ENCODE measurements around the gene PPP1R9A.

PPP1R9A gene

DNA sequence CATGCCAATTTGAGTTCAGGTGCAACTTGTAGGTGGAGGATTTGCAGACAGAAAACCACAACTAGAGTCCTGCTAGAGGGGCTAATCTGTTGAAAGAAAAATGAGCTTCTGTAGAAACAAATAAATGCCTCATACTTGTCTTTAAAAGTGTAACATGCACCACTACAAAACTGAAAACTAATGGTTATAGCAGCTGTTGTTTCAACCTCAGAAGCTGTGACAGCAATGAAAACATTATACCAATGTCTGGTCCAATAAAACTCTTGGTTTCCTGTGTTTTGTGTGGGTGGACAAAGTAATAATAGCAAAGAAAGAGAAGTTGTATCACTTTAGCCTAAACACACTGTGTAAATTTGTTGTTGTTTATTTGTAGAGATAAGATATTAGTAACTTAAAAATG is 3.4 kb upstream of the PPP1R9A start:
- H3K27me3 Mint-ChIP-seq: peaks cover 23% of the 10 kb centered on the region

DNA sequence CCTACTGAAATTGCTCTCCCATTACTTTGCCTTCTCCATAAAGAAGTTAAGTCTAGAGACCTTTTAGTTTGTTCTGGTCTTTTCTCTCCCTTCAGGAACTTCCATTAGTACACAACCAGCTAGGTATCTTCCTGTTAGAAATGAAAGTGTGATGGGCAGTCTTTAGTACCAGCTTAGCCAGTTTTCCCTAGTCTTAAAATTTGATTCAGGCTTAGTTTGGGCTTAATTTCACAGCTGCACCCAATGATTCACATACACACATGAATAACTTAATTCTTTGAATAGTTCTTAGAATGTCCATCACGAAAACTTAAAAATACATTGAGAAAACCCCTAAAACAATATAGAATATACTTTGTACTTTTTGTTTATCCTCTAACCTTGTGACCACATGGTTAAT is 2.4 kb upstream of the PPP1R9A start:
- H3K27ac Mint-ChIP-seq: no peak overlapping the region
- no peaks in the 10 kb centered on the region for H3K9me3 Mint-ChIP-seq
- H3K4me3 Mint-ChIP-seq: no peak overlapping the region
- ATAC-seq: no peak
- peaks cover 9% of the 10 kb centered on the region for H3K4me1 Mint-ChIP-seq
- H3K27me3 Mint-ChIP-seq: peaks cover 33% of the 10 kb centered on the region
- H3K36me3 Mint-ChIP-seq: no peaks in the 10 kb centered on the region

More for the DNA sequence above, 3.4 kb upstream of the PPP1R9A start:
- H3K4me3 Mint-ChIP-seq: no peak overlapping the region
- ATAC-seq: no peak
- no peaks in the 10 kb centered on the region for H3K9me3 Mint-ChIP-seq
- H3K4me1 Mint-ChIP-seq: peaks cover 8% of the 10 kb centered on the region
- no peaks in the 10 kb centered on the region for H3K36me3 Mint-ChIP-seq
- no peak overlapping the region for H3K27ac Mint-ChIP-seq

DNA sequence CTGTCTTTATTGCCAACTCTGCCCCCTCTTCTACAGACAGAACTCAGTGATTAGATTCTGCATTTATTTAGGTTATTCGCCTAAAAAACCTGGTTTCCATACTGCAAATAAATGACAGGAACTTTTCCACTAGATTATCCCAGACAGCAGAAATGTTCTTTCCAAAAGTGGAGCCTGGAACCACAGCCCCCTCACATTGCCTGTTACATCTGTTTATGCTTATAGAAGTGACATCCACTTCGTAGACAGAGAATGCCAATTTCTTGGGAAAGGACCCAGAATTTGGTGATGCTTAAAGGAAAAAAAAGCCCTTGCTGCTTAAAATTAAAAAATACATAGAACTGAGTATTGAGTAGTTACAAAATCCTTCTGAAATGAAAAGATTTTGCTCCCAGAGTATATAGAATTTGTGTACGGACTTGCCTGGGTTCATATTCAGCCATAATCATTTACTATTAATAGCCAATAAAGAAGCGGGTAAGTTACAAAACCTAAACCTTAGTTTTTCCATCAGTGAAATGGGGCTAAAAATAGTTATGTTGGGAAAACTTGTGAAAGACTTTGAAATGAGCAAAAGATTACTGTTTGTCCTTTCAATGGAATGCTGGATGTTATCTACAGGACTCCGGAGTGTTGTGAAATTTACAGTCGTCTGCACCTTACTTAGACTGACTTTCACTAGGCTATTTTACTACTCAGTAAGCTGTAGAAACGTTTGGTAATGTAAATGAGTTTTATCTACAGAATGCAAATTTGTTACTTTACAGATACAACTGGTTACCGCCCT is 1.1 kb upstream of the PPP1R9A start:
- Mint-ChIP-seq H3K4me1 (peaks cover 9% of the 10 kb centered on the region), H3K27me3 (peaks cover 46% of the 10 kb centered on the region), H3K4me3 (no peak overlapping the region), H3K9me3 (no peaks in the 10 kb centered on the region), H3K36me3 (no peaks in the 10 kb centered on the region), H3K27ac (no peak overlapping the region)
- no peak for ATAC-seq

DNA sequence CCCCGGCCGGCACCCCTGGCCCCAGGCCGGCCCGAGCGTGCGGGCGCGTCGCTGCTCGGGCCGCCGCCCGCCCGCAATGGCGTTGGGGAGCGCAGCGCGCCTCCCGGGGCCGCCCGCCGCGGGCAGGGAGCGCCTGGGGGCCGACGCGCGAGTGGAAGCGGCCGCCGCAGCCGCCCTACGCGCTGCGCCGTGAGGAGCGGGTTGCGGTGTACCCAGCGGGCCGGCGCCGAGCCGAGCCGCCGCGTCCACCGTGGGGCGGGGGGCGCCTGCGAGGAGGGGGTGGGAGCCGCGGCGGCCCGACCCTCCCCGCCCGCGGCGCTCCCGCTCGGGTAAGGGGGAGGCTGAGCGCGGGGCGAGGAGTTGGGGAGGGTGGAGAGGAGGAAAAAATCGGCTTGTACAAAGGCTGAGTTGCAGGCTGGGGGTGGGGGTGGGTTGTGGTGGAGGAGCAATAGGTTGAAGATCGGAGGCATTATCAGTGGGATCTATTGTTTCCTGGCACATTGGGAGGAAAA is 473 bp downstream of the PPP1R9A start:
- Mint-ChIP-seq H3K9me3 (no peaks in the 10 kb centered on the region), H3K27ac (no peak overlapping the region), H3K4me1 (peaks cover 9% of the 10 kb centered on the region), H3K4me3 (peak overlapping the region; percentile 63), H3K27me3 (peaks cover 57% of the 10 kb centered on the region), H3K36me3 (no peaks in the 10 kb centered on the region)
- ATAC-seq: peak; percentile 54

DNA sequence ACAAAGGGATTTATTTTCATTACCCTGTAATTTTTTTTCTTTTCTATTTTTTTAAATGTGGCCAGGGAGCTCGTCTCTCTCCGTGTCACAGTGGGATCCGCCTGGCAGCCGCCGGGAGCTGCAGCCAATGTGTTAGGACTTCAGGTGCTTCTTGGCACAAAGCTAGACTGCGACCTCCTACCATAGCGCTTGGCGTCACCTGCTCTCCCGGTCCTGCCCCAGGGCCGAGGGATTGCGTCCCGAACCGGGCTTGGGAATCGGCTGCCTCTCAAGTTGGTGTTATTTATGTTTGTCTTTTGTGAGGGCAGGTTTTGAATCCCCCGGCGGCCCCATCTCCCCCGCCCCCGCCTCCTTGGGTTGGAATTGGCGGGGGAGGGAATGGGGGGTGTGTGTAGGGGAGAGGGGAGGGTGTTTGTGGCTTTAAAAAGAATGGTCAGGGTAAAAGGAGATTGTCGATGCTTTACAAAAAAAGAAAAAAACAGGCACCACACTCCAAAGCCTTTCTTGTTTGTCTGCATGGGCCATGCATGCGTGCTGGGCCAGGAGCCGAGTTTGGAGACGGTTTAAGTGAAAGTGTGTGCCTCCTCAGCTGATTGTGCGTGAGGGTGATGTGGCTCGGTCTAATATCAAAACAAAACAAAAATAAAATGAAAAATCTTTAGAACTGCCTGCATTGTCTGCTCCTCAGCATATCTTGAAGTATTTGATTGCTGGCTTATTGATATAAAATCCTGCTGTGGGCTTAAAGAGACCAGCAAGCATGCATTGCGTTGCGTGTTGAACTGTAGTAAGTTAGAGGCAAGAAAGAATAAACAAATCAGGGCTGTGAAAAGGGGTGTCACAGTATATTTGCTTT is 1.2 kb downstream of the PPP1R9A start:
- Mint-ChIP-seq H3K4me1 (peaks cover 9% of the 10 kb centered on the region), H3K36me3 (no peaks in the 10 kb centered on the region), H3K27ac (no peak overlapping the region), H3K27me3 (peaks cover 57% of the 10 kb centered on the region), H3K9me3 (no peaks in the 10 kb centered on the region), H3K4me3 (peak overlapping the region; percentile 63)
- ATAC-seq: no peak

DNA sequence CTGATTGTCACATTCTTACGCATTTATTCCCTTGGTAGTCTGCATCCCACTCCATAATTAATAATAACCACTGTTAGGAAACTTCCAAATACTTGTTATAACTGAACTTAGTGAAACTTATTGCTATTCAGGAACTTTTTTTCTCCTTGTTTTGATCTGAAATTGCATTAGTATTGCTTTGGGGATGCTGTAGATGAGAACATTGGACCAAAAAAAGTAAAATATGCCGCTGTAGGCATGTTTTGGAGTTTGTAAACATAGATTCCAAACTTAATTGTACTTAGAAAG is 1.7 kb downstream of the PPP1R9A start:
- no peaks in the 10 kb centered on the region for H3K36me3 Mint-ChIP-seq
- no peak for ATAC-seq
- peaks cover 9% of the 10 kb centered on the region for H3K4me1 Mint-ChIP-seq
- H3K9me3 Mint-ChIP-seq: no peaks in the 10 kb centered on the region
- peaks cover 57% of the 10 kb centered on the region for H3K27me3 Mint-ChIP-seq
- H3K4me3 Mint-ChIP-seq: no peak overlapping the region
- H3K27ac Mint-ChIP-seq: no peak overlapping the region

DNA sequence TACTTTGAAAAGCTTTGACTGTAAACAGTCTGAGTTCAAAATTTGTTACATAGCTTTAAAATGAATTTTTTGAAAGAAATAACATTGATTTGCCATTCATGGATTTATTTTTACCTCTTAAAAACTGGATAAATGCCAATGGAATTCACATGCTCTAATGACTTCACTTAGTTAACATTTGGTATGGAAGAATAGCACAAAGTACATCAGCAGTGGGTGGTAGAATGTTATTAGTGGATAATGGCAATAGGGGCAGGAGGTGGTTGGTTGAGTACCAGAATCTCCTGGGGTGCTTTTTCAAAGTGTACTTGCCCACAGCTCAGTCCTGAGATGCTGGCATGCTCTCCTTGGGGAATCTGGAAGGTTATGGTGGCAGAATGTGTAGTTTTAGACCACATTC is 4.7 kb downstream of the PPP1R9A start:
- Mint-ChIP-seq H3K27me3 (peaks cover 45% of the 10 kb centered on the region), H3K4me1 (peaks cover 9% of the 10 kb centered on the region), H3K36me3 (no peaks in the 10 kb centered on the region), H3K4me3 (no peak overlapping the region), H3K9me3 (no peaks in the 10 kb centered on the region), H3K27ac (no peak overlapping the region)
- no peak for ATAC-seq

DNA sequence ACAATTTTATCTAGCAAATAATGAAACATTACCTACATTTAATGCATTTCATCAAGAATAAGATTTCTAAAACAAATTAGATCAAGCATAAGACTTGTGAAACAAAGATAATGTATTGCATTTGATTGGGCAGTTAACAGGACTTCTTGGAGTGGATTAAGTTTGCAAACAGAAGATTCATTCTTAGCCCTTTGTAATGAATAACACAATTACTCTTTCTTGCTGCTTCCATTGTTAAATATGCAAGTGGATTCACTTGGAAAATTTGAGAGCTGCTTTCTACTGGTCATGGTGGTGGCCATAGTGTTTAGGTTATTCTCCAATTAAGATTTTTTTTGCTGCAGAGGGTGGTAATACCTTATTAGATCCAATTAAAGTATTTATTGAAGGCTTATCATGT is 6.0 kb downstream of the PPP1R9A start:
- ATAC-seq: no peak
- Mint-ChIP-seq H3K4me3 (no peak overlapping the region), H3K4me1 (peaks cover 6% of the 10 kb centered on the region), H3K9me3 (no peaks in the 10 kb centered on the region), H3K36me3 (no peaks in the 10 kb centered on the region), H3K27me3 (peaks cover 43% of the 10 kb centered on the region), H3K27ac (no peak overlapping the region)

DNA sequence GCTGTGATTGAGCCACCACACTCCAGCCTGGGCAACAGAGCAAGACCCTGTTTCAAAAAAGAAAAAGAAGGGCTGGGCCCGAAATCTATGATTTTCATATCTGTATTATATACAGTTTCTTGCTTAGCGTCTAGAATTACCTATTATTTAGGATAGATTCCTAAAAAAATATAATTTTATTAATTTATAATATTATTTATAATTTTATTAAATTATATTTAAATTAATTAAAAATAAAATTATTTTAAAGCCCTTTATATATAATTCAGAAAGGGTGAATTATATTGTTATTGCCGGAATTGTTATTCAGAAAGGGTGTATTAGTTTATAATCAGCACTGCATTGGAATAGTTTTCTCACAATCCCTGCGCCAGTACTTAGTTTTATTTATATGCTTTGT is 14.5 kb downstream of the PPP1R9A start:
- Mint-ChIP-seq H3K27me3 (peaks cover 25% of the 10 kb centered on the region), H3K27ac (no peak overlapping the region), H3K36me3 (no peaks in the 10 kb centered on the region), H3K9me3 (no peaks in the 10 kb centered on the region), H3K4me1 (peaks cover 20% of the 10 kb centered on the region), H3K4me3 (no peak overlapping the region)
- ATAC-seq: no peak

DNA sequence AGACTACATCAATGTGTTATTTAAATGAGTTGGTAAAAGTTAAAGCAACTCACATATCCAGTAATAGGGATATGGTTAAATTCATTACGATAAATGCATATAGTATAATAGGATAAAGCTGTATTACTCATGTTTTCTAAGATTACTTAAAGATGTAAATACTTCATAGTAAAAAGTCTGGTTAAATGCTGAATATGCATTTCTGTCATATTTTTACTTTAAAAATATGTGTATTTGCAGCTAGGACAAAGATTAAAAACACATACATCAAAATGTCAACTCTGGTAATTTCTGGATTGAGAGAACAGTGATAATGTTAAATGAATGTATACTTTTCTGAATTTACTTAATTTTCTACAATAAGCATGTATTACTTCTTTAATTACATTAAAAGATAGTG is 15.1 kb downstream of the PPP1R9A start:
- no peaks in the 10 kb centered on the region for H3K36me3 Mint-ChIP-seq
- H3K27ac Mint-ChIP-seq: no peak overlapping the region
- H3K9me3 Mint-ChIP-seq: no peaks in the 10 kb centered on the region
- H3K4me1 Mint-ChIP-seq: peaks cover 20% of the 10 kb centered on the region
- H3K27me3 Mint-ChIP-seq: peaks cover 25% of the 10 kb centered on the region
- no peak overlapping the region for H3K4me3 Mint-ChIP-seq
- no peak for ATAC-seq

DNA sequence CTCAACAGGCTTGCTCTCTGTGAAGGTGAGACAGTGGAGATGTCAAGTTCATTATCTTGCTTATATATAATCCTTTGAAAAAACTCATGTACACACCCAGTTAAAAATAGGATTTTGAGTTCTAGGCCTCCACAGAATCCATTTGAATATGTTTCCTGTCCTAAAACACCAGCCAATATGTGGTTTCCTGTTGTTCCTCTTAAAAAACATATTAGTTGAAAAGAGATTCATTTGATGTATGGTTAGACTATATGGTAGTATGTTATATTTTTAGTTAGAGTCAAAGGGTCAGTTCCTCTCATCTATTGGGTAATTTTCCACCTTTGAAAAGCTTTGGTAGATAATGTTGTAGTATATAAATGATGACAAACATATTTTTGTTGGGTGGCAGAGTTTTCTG is 16.0 kb downstream of the PPP1R9A start:
- H3K4me3 Mint-ChIP-seq: no peak overlapping the region
- H3K4me1 Mint-ChIP-seq: peaks cover 20% of the 10 kb centered on the region
- no peak overlapping the region for H3K27ac Mint-ChIP-seq
- peaks cover 22% of the 10 kb centered on the region for H3K27me3 Mint-ChIP-seq
- H3K9me3 Mint-ChIP-seq: no peaks in the 10 kb centered on the region
- no peaks in the 10 kb centered on the region for H3K36me3 Mint-ChIP-seq
- ATAC-seq: no peak

DNA sequence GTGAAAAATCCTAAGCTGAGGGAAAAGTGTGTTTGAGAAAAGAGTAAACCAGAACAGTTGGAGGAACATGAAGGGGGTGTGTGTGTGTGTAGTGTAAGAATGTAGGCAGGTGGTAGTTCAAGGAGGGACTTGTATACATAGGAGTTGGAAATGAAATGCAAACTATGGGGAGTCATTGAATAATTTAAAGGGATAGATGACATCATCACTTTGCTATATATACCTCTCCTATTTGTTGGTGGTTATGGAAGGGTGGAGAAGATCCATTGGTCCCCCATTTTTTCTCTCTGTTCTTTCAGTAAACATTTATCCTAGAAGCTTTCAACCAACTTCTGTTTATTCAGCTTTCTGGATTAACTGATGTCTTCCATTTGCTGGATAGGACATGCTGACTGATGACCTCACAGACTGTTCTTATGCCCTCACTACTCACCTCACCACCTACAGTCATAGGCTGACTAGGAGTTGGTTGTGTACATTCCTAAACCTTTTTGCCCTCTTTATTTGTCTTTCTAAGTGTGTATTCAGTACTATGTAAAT is 20.8 kb downstream of the PPP1R9A start:
- Mint-ChIP-seq H3K27me3 (no peaks in the 10 kb centered on the region), H3K9me3 (no peaks in the 10 kb centered on the region), H3K4me3 (no peak overlapping the region), H3K36me3 (no peaks in the 10 kb centered on the region), H3K4me1 (peaks cover 16% of the 10 kb centered on the region), H3K27ac (no peak overlapping the region)
- ATAC-seq: no peak

DNA sequence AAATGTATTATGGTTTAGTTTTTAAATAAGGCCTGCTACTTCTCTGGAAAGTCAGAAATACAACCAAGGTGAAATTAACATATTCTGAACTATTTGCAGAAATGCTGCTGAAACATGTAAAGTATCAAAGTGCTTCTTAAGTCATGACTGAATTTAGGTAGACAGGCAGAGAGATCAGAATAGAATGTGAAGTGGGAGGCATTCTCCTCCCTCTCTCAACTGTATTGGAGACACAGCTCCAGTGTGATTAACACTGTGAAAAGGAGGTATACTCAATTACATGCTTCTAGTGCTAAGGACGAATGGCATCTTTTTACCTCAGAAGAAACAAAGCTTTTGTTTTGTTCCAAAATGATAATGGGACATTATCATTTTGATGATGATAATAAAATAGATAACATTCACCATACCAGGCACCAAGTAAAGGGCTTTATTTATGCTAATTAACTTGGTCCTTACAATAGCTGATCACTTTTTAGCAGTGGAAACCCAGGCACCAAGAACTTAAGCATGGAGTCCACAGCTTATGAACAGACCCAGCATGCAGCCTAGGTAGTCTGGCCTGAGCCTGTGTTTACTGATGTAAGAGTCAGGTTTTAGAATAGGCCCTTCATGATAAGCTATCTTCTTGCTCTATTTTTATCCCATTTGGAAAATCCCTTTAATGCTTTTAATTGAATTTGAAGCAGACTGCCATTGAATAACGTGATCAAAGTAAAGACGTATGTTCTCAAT is 26.0 kb downstream of the PPP1R9A start:
- Mint-ChIP-seq H3K9me3 (no peaks in the 10 kb centered on the region), H3K36me3 (no peaks in the 10 kb centered on the region), H3K4me3 (no peak overlapping the region), H3K27ac (no peak overlapping the region), H3K4me1 (no peaks in the 10 kb centered on the region), H3K27me3 (peaks cover 24% of the 10 kb centered on the region)
- ATAC-seq: no peak

DNA sequence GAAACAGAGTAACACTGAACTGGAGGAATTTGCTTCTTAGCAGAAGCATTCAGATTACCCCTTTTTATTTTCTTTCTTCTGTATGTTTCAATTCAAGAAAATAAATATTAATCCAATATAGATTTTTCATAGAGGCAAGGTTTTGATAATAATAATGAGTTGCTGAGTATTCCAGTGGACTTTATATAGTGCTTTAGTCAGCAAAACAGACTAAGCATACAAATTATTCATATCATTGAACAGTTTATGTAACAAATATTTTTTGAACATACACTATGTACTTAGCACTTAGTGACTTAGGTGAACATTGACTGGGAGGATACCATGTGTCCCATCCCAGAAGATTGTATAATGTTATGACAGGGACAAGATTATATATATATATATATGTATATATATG is 32.0 kb downstream of the PPP1R9A start:
- Mint-ChIP-seq H3K4me1 (no peaks in the 10 kb centered on the region), H3K27me3 (peaks cover 26% of the 10 kb centered on the region)

DNA sequence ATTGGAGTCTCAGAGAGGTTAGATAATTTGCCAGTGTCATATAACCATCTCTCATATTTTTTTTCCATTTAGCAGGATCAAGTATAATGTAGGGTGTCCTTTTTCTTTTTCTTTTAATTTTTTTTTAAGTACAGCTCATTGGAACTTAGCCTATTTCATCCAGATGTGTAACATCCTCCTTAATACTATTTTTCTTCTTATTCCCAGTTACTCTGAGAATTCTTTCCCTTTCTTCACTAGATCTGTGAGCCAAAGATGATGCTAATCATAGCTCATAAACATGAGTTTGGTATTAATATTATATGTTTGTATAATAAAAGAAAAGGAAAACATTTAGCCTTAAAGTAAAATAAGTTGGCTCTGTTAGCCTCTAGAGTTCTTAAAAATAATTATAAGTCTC is 32.8 kb downstream of the PPP1R9A start:
- ATAC-seq: no peak
- H3K27me3 Mint-ChIP-seq: peaks cover 26% of the 10 kb centered on the region

More for the DNA sequence above, 32.0 kb downstream of the PPP1R9A start:
- Mint-ChIP-seq H3K27ac (no peak overlapping the region), H3K9me3 (no peaks in the 10 kb centered on the region), H3K36me3 (no peaks in the 10 kb centered on the region), H3K4me3 (no peak overlapping the region)
- no peak for ATAC-seq

More for the DNA sequence above, 32.8 kb downstream of the PPP1R9A start:
- Mint-ChIP-seq H3K27ac (no peak overlapping the region), H3K4me3 (no peak overlapping the region), H3K9me3 (no peaks in the 10 kb centered on the region), H3K36me3 (no peaks in the 10 kb centered on the region), H3K4me1 (no peaks in the 10 kb centered on the region)

Measured in stimulated activated memory B cell treated with anti-CD40 and anti-IgM and Interleukin-4, amounts not matched to agents 10 μg/mL and 1 μg/mL and 100 μg/mL, for 72 hours (primary cell).